ENCODE data around the gene RBM14.

DNA sequence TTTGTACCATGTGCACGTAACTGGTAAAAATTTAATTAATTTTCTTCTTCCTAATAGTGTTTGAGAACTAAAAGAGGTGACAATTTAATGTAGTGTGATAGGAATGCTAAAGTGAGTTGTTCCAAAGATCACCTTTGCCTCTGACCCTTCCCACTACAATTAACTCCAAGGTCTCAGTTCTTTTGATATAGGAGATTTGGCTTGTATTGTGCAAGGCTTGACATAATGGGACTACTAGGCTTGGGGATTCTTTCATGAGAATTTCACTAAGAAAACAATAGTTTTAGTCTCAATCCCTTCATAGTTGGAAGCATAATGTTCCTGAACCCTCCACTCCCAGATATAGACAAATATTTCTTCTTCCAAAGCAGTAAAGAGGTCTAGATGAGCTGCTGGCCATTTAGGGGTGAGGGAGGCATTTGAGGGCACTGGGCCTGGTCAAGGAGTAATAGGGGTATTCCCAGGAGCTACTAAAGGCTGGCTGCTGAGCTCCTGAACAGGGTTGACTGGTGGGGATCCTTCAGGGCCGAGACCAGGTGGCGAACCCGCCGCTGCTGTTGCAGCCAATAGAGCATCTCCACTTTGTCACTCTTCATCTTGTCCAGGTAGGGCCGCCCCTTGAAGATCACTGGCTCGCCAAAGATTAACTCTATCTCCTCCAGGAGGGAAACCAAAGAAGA is 26.3 kb upstream of the RBM14 start:
- no peak for TF ChIP-seq YY1 (IDR thresholded peaks at IDR 0.05; ENCODE audit: low read depth)
- TF ChIP-seq USF1 (IDR thresholded peaks at IDR 0.05): no peak
- TF ChIP-seq MAX (IDR thresholded peaks at IDR 0.05): no peak
- TF ChIP-seq TAF1 (IDR thresholded peaks at IDR 0.05; ENCODE audit: low read depth): no peak
- no peak for TF ChIP-seq TCF12 (IDR thresholded peaks at IDR 0.05; ENCODE audit: low read depth)
- TF ChIP-seq EP300 (IDR thresholded peaks at IDR 0.05; ENCODE audit: borderline replicate concordance): no peak
- no peak for TF ChIP-seq NFIC (IDR thresholded peaks at IDR 0.05)

Measured in Ishikawa (cell line).